Gastroesophageal sphincter (tissue), 4 donors: Measurements from ENCODE around the gene AKAP12. TPM values are rescaled to one million over a fixed set of nuclear protein-coding genes. Genes with fewer than 3 reads are reported as not detected.

Experiments used
- ATAC-seq: fragments of 150-250 bp; one replicate; pipeline ENCODE4 v1.9.1; 2016; ENCODE audit warnings: mild to moderate bottlenecking, moderate library complexity
- H3K27ac ChIP-seq, 4 donors: fragments of 200-600 bp; sonication (generic) in 3 of 4; 1 replicate in 3 of 4; 2 replicates in 1 of 4; pipeline ENCODE4 v1.5.1; 2016 to 2019
- H3K27me3 ChIP-seq: fragments of 200-600 bp; sonication (generic); one replicate; pipeline ENCODE4 v1.5.1; 2019
- H3K36me3 ChIP-seq, 2 donors: fragments of 200-600 bp; sonication (generic); one replicate each; pipeline ENCODE4 v1.5.1; 2019; ENCODE audit warnings: control low read depth in 1 of 2
- H3K4me1 ChIP-seq, 3 donors: fragments of 200-600 bp; sonication (generic); 1 replicate in 2 of 3; 2 replicates in 1 of 3; pipeline ENCODE4 v1.5.1; 2016 to 2019; ENCODE audit warnings: control low read depth in 2 of 3
- H3K4me3 ChIP-seq, 2 donors: fragments of 200-600 bp; sonication (generic); one replicate each; pipeline ENCODE4 v1.5.1; 2019; ENCODE audit warnings: mild to moderate bottlenecking in 1 of 2, moderate library complexity in 1 of 2
- H3K9me3 ChIP-seq, 3 donors: fragments of 200-600 bp; sonication (generic); one replicate each; pipeline ENCODE4 v1.5.1; 2017 to 2019; ENCODE audit warnings: control low read depth in 2 of 3
- EP300 ChIP-seq: sonication (generic); formaldehyde crosslinking; IDR thresholded peaks from one replicate; pipeline ENCODE4 v1.6.1; 2017; ENCODE audit warnings: antibody characterized with exemption, mild to moderate bottlenecking
- POLR2A ChIP-seq, 2 donors: fragments of 450-650 bp; IDR thresholded peaks; one replicate each; pipeline ENCODE4 v1.6.1; 2017; ENCODE audit warnings: antibody characterized with exemption in 2 of 2, mild to moderate bottlenecking in 2 of 2, moderate library complexity in 1 of 2
- POLR2AphosphoS5 ChIP-seq: sonication (generic); formaldehyde crosslinking; IDR thresholded peaks from one replicate; pipeline ENCODE4 v1.6.1; 2017; ENCODE audit warnings: antibody characterized with exemption
- WGBS, 2 donors: methylation state at CpG; one replicate each; pipeline ENCODE4 v1.1.5; 2018; ENCODE audit warnings: low coverage in 1 of 2; 5-methylcytosine and 5-hydroxymethylcytosine counted together
- total RNA-seq, 4 donors: library from RNA; depleted of rRNA; stranded (reverse); fragments of >200 nt; gene quantifications; one replicate each; pipeline ENCODE4 v1.1.0, GENCODE V29; 2016
- TF ChIP-seq, protein P1 (sequence below), 4 experiments: fragments of 200-600 bp in 2 of 4; fragments of 450-650 bp in 2 of 4; sonication (generic) in 1 of 4; IDR thresholded peaks; one replicate each; pipeline ENCODE4 v1.5.1; 2017 to 2019; ENCODE audit warnings: antibody characterized with exemption in 4 of 4, mild to moderate bottlenecking in 2 of 4, moderate library complexity in 2 of 4

The AKAP12 gene
- total RNA-seq, 4 donors from 2014 or later = 150 to 245 (median 185) TPM

DNA sequence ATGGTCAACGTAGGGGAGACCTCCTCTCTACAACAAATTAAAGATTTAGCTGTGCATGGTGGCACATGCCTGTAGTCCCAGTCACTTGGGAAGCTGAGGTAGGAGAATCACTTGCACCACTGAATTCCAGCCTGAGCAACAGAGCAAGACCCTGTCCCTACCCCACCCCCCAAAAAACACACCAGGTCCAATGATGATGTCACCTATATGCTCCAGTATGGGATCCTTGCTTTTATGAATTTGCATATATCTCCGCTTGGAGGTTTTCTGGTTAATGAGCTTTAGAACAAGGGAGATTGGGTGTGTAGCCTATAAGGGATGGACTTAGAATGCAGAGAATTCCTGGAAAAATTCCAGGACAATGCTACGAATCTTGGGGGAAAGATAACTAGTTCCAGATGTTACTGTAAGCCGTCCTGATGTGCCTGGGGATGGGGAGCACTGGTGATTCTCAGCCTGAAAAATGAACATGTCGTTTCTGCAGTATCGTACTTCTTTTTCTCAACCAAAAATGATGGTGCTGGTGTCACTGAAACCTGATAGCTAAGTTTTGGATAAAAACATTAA, 90.4 kb downstream of the AKAP12 start:
- Histone ChIP-seq H3K27ac (no peak overlapping the region), H3K4me3 (no peak overlapping the region), H3K9me3 (no peaks in the 10 kb centered on the region), H3K4me1 (peaks cover 0 to 38% (median under 1%) of the 10 kb centered on the region in 3 donors), H3K27me3 (no peaks in the 10 kb centered on the region), H3K36me3 (no peaks in the 10 kb centered on the region)
- TF ChIP-seq, protein P1, sequence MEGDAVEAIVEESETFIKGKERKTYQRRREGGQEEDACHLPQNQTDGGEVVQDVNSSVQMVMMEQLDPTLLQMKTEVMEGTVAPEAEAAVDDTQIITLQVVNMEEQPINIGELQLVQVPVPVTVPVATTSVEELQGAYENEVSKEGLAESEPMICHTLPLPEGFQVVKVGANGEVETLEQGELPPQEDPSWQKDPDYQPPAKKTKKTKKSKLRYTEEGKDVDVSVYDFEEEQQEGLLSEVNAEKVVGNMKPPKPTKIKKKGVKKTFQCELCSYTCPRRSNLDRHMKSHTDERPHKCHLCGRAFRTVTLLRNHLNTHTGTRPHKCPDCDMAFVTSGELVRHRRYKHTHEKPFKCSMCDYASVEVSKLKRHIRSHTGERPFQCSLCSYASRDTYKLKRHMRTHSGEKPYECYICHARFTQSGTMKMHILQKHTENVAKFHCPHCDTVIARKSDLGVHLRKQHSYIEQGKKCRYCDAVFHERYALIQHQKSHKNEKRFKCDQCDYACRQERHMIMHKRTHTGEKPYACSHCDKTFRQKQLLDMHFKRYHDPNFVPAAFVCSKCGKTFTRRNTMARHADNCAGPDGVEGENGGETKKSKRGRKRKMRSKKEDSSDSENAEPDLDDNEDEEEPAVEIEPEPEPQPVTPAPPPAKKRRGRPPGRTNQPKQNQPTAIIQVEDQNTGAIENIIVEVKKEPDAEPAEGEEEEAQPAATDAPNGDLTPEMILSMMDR (IDR thresholded peaks at IDR 0.05) = no peak
- TF ChIP-seq EP300 = no peak
- TF ChIP-seq POLR2AphosphoS5 = no peak
- no peak for TF ChIP-seq POLR2A (IDR thresholded peaks at IDR 0.05)
- 32 to 44% methylated on average over 5 to 6 of the region's 6 CpGs for WGBS, 2 donors
- ATAC-seq = no peak

DNA sequence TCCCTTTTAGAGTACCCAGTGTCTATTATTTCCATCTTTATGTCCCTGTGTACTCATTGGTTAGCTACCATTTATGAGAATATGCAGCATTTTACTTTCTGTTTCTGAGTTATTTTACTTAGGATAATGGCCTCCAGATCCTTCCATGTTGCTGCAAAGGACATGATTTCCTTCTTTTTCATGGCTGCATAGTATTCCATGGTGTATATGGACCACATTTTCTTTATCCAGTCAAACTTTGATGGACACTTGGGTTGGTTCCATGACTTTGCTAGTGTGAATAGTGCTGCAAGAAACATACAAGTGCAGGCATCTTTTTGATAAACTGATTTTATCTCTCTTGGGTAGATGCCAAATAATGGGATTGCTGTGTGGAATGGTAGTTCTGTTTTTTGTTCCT, 96.2 kb downstream of the AKAP12 start:
- no peak for ATAC-seq
- H3K27me3 ChIP-seq = no peaks in the 10 kb centered on the region
- H3K9me3 ChIP-seq = no peaks in the 10 kb centered on the region
- peaks cover 0 to under 1% of the 10 kb centered on the region in 2 donors for H3K36me3 ChIP-seq
- TF ChIP-seq, protein P1 (IDR thresholded peaks at IDR 0.05) = no peak
- TF ChIP-seq POLR2AphosphoS5 (no peak), EP300 (no peak), POLR2A (IDR thresholded peaks at IDR 0.05) (no peak)
- H3K27ac ChIP-seq = no peak overlapping the region
- peaks cover 0 to 20% (median 0%) of the 10 kb centered on the region in 3 donors for H3K4me1 ChIP-seq
- H3K4me3 ChIP-seq = no peak overlapping the region

DNA sequence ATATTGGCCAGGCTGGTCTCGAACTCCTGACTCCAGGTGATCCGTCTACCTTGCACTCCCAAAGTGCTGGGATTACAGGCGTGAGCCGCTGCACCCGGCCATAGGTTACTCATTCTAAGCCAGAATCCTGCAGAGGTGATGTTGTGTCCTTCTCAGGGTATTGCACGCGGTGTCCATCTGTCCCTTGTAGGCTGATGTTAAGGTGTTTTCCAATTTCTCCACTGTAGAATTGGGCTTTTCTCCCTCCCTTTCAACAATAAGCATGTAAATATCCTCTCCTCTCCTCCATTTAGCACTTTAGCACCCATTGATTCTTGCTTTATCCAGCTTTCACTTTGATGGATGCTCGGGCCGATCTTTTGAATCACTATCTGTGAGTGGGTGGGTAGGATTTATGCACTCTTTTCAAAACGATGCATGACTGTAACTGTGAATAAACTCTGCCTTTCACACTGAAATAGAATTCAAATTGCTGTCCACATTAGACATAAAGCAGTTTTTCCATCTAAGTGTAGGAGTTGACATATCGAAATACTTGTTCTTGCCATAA, 99.0 kb downstream of the AKAP12 start:
- WGBS, 2 donors = 51 to 64% methylated on average over 6 to 8 of the region's 11 CpGs
- H3K27ac ChIP-seq = no peak overlapping the region
- H3K4me3 ChIP-seq = no peak overlapping the region
- no peaks in the 10 kb centered on the region for H3K9me3 ChIP-seq
- no peak for ATAC-seq
- TF ChIP-seq, protein P1 (IDR thresholded peaks at IDR 0.05) = no peak
- TF ChIP-seq POLR2A (IDR thresholded peaks at IDR 0.05) (no peak), POLR2AphosphoS5 (no peak), EP300 (no peak)
- H3K36me3 ChIP-seq = peaks cover 0 to 12% of the 10 kb centered on the region in 2 donors
- H3K4me1 ChIP-seq = peaks cover 0 to 15% (median 0%) of the 10 kb centered on the region in 3 donors
- no peaks in the 10 kb centered on the region for H3K27me3 ChIP-seq

DNA sequence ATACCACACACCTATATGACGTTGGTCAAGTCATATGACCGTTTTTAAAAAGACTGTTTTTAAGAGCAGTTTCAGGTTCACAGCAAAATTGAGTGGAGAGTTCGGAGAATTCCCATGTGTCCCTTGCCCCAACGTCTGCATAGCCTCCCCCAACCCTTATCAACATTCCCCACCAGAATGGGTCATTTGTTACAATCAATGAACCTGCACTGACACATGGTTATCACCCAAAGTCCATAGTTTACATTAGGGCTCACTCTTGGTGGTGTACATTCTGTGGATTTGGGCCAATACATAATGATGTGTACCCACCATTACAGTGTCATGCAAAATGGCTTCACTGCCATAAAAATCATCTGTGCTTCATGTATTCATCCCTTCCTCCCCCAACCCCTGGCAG, 99.6 kb downstream of the AKAP12 start:
- ATAC-seq = no peak

More for the DNA sequence above, 99.6 kb downstream of the AKAP12 start:
- peaks cover 0 to 15% (median 0%) of the 10 kb centered on the region in 3 donors for H3K4me1 ChIP-seq
- WGBS, 2 donors = 63 to 77% methylated on average over 4 of the region's 4 CpGs
- no peak for TF ChIP-seq POLR2AphosphoS5
- TF ChIP-seq EP300 = no peak
- TF ChIP-seq, protein P1 (IDR thresholded peaks at IDR 0.05) = no peak
- TF ChIP-seq POLR2A (IDR thresholded peaks at IDR 0.05) = no peak
- no peaks in the 10 kb centered on the region for H3K9me3 ChIP-seq
- peaks cover 0 to 12% of the 10 kb centered on the region in 2 donors for H3K36me3 ChIP-seq
- no peak overlapping the region for H3K4me3 ChIP-seq
- H3K27ac ChIP-seq = no peak overlapping the region
- H3K27me3 ChIP-seq = no peaks in the 10 kb centered on the region
